GM18907 (cell line): ENCODE data around the gene PCSK5.

Source experiments
- ATAC-seq: cut with Tn5 transposase; IDR thresholded peaks from one replicate; pipeline ENCODE4 v1.9.1; 2021; ENCODE audit warnings: mild to moderate bottlenecking, moderate library complexity; ENCODE audit not compliant: unreplicated experiment

PCSK5 gene

DNA sequence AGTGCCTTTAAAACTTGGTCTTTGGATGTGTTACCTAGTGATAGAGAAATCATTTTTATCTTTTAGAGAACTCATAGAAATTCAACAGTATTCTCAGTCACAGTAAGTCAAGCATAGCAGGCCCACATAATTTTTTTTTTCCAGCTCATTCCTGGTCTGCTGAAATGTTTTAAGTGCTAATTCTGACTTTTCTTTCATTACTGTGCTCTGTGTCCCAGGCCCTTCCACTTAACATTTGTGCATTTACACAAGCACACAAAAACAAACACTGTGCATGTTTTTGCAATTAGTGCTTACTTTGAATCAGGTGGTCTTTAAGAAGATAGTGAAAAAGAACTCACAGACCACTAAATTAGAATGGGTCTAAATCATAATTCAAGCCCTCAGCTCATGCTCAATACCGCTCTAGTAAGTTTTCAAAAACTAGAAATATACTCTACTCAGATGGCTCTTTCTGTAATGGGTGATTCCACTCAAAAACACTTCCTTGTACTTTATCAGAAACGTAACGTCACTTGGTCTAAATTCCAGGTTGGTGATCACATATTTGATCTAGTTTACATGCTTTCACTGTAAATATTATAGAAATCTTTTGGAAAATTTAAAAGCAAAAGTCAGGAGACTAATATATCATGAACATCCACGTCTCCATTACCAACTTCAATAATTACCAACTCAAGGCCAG is 107.8 kb downstream of the PCSK5 start:
- ATAC-seq: no peak

DNA sequence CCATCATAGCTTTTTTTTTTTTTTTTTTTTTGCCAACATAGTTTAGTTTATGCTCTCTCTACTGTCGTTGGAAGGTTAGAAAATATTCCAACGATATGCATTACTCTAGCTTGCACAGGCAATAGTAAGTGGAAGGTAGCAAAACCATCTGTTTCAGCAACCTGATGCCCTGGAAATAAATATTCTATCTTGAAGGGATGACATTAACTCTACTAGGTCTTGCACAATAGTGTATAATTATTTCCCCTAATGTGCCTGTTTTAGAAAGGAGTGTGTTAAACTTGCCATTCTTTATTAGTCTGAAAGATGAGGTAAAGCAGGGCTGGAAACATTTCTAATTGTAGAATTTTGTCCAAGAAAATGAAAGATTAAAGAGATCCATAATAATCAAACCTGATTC is 111.0 kb downstream of the PCSK5 start:
- ATAC-seq: no peak

DNA sequence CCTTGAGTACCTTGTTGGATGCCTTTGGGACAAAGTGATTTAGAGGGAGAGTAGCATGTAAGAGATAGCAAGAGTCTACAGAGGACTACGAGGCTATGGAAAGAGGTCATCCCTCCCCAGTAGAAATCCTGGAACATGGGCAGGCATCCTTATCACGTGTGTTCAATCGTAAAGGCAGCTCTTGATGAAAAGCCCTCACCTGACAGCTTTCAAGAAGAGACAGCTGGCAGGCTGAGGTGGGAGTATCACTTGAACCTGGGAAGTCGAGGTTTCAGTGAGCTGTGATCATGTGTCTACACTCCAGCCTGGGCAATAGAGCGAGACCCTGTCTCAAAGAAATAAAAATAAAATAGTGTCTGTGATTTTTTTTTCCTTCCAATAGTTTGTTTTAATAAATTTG is 112.6 kb downstream of the PCSK5 start:
- ATAC-seq: no peak

DNA sequence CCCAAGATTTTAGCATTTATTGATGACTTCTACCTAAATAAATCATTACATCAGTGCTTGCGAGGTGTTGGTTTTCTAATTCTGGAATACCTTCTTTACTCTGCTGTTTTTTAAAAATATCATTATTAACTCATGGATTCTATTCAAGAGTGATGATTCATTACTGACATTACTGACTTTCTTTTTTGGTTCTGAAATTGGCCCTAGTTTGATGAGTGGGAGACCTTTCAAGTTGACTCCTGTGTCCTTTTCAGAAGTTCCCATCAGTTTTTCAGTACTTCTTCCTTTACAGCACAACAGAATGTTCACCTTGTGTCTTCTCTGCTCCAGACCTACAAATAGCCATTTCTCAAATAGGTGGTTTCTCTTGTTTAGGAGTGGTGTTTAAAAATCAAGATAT is 114.1 kb downstream of the PCSK5 start:
- ATAC-seq: no peak

DNA sequence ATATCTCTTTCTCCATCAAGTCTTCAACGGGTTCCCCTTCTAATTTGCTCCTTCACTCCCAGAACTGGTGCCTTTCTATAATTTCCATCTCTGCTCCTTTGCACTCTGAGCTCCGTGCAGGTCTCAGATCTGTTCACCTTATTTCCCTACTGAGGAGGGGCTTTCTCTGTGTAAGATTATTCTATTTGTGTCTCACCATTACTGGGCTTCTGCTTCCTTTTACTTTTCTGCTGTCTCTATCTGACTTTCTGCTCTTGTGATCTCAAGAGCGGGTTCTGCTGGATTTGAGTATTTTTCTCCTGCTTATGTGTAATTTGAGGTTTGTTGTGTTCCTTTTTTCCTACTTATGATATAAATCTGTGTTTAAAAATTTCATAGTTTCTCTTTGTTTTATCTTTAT is 117.5 kb downstream of the PCSK5 start:
- no peak for ATAC-seq

DNA sequence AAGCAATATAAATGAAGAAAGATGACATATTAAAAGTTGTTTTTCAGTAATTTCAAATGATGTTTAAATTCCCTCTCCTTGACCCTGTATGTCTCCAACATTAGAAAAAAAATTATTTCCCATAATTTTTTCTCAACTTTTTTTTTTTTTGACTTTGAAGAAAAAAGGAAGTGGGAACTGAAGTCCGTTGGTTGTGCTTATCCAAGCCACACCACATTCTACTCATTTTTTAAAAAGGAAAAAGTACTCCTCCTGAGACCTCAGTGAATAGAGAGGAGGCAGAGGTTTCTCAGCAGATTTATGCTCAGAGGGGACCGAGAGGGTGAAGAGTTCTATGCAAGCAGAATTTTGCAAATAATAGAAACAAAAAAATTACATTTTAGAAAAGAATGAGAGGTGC is 123.3 kb downstream of the PCSK5 start:
- ATAC-seq: no peak

DNA sequence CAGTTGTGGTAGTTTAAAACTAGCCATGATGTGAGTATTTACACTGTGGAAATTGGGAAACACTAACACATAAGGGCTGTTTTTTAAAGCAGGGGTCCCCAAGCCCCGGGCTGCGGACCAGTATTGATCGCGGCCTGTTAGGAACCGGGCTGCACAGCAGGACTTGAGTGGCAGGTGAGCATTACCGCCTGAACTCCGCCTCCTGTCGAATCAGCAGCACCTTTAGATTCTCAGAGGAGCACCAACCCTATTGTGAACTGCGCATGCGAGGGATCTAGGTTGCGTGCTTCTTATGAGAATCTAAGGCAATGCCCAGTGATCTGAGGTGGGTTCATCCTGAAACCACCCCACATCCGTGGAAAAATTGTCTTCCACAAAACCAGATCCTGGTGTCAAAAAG is 127.8 kb downstream of the PCSK5 start:
- no peak for ATAC-seq

DNA sequence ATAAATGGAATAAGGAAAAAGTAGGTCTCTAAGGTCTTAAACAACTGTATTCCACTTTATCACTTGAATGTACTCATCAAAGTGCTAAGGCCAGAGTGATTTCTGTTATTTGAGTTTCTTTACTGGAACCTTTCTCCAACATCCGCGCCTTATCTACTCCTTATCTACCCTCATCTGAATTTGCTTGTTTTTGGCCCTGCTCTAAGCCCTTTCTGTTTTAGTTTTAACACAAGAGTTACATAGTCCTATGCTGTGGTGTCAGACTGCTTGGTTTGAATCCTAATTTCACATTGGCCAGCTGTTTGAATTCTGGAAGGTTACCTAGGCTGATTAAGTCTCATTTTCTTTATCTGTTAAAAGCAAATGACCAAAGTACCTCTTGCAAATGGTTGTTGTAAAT is 128.3 kb downstream of the PCSK5 start:
- no peak for ATAC-seq

DNA sequence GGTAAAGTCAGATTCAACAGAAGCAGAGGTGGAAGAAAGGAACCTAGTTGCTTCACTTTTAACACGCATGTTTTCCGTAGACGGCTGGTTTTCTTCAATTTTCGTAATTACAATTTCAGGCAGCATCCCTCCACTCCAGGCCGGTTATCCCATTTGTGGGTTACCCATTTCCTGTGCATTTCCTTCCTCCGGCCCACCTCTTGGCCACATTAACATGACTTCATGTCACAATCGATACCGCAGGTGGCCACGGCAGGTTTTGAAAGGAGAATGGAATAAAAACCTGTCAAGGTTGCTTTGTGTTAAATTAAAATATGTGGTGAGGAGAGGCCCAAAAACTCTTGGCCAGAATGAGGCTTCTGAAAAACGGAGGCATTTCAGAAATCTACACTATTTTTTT is 130.2 kb downstream of the PCSK5 start:
- ATAC-seq: no peak

DNA sequence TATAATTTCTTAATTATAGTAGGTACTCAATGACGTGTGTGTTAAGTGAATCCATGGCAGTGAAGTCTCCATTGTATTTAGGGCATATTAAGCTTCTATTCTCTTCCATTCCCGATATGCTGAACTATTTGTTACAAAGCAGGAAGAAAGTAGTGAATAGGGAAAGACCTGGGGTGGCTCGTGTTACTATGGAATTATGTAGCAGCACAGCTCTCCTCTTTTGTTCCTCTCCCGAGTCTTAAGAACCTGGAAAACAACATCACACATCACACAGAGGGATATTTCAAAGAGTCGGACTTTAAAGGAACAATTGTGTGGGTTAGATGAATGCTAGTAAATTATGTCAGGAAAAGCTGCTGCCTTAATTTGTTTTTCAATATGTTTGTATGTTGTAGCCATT is 131.8 kb downstream of the PCSK5 start:
- ATAC-seq: no peak

DNA sequence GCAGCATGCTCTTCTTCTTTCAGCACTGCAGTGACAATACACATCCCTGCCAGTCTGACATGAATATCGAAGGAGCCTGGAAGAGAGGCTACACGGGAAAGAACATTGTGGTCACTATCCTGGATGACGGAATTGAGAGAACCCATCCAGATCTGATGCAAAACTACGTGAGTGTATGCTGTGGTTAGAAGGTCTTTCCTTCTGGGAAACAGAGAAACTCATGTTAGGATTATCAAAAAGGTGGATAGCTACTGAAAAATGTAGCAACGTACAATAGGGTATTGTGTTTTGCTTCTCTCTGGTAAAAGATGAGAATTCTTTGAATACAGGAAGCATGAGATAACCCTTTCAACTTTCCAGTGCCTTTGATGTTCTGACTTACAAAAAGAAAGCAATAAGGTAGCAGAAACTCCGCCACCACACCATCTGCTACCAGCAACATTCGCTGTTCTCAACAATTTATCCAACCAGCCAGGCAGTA is 133.3 kb downstream of the PCSK5 start:
- ATAC-seq: no peak

DNA sequence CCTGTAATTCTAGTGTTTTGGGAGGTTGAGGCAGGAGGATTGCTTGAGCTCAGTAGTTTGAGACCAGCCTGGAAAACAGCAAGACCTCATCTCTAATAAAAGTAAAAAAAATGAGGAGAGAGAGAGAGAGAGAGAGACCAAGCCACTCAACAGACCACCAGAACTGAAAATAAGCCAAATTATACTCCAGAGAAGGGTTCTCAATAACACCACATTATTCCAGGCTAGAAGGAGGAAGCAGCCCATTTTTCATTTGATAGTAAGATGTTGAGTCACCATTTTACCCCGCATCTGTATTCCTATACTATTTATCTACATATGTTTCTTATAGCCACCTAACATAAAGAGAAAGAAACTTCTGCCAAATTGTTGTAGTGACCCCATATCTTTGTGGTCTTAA is 134.8 kb downstream of the PCSK5 start:
- ATAC-seq: no peak

DNA sequence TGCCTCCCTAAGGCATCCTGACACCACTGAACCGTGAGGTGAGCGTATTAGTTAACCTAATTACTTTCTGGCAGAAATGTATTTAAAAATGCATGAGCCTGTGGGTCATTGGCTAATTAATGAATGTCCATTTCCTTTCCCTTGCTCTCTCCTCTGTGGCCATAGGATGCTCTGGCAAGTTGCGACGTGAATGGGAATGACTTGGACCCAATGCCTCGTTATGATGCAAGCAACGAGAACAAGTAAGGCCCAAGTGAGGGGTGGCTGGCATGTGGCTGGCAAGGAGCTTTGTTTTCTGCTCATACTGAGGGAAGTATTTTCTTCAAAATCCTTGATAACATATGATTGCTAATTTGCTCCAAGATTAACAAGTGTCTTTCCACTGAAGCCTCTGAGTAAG is 136.3 kb downstream of the PCSK5 start:
- ATAC-seq: no peak

DNA sequence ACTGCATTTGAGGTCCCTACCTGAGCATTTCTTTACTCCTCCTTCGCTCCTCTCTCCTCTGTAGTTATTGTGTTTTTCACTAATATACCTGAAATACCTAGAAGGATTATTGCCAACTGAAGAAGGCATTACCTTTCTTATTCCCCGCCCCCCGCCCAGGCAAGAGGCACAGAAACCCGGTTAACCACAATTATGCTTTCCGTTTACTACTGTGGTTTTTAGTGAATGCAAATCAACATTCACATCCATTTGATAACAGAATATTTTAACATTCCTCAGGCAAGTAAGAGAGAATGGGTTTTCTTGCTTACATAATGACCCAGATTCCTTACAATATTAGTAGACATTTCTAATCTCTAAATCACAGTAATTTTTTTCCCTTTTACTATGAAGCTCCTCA is 136.9 kb downstream of the PCSK5 start:
- ATAC-seq: no peak

DNA sequence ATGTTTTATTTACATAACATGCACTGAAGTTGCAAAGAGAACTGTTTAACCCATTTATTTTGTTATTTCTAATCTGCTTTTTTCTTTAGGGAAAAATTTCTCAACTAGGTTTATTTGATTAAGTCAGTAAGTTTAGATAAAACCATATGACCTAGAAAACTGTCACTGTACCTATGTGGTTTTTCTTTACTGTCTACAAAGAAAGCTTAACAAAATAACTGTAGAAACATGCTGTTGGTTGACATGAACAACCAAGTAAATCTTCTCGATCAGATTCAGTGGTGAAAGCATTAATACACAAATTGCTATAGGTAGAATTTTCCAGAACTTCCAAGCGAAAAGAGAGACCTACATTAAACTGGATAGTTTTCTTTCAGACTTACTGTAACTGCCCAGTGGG is 137.4 kb downstream of the PCSK5 start:
- ATAC-seq: no peak

DNA sequence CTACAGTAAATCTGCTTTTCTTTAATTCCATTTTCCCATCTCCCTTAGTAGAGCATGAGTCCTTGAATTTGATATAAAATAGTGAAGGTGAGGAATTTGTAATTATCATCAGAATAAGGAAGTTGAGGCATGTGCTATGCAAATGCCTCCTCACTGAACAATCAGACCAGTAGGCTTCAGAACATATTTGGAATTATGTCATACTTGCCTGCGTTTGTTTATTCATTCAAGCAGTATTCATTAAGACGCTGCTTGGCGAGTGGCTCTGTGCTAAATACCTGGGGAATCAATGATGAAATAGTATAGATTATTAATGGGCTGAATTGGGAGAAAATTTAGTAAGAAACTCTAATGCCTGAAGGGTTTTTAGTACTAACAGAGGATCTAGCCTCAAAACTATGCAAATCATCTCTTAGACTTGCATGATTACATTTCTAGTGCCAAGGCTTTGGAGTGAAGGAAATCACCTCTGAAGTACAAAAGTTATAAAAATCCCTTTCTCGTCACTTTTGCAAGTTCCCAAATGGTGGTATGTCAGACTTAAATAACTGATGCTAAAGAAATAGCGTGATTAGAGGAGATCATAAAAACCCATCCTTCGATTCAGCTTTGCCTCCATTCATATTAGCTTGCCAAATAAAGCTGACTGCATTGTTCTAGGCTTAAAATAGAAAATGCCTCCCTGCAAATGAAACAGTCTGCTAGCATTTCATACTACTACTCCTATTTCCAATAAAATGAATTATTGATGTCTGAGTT is 141.7 kb downstream of the PCSK5 start:
- no peak for ATAC-seq

DNA sequence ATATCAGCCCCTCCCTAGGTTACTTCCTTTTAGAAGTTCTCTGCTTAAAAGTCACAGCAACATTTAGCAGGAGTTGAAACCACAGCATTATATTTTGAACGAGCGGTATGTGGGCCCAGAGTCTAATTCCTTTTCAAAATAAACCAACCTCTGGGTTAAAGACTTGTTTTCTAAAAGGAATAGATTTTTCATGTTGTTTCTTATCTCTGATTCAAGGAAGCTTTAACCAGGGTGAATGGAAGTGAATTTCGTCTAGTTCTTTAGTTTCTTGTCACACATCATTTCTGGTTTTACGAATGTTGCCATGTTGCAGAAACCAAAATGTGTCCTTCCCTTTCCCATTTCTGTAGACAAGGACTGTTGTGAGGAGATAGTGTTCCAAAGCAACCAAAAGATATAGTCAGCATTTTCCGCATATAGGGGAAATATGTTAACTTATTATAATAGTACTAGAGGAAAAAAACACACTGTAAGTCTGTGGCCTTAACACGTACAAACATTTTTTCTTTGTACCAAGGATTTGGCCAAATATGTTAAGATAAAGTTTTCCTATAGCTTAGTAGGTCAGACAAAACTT is 142.4 kb downstream of the PCSK5 start:
- ATAC-seq: no peak

DNA sequence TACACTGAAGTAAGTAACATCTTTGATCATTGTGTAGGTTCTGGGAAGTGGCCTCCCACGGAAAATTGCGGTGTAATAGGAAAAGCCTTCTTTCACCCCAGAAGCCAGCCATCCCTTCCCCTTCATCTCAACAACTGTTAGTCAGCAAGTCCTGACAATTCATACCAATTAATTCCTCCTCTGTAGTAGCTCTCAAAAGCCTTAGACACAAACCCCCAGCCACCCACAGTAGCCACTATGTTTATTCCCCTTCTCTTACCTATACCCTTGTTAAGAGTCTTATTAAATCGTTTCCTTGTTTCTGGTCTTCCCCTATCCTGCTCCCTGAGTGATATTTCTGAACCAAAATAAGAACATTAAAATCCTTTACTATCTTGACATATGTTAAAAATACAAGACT is 143.6 kb downstream of the PCSK5 start:
- ATAC-seq: no peak

DNA sequence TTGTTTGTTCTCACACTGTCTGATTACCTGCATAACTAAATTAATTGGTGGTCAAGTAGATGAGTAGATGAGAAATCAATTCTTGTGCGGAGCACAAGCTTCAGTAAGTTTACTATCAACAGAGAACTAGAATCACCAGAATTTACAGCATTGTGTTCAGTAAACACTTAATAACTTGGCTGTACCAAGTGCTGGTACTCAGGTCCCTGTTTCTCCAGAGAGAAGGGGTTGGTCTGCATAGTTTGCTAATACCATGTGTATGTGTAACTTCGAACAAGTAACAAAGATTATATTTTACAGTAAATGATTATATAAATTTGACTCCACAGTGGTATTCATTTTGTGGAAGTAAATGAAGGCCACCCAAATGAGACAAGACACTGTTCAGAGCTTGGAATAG is 146.3 kb downstream of the PCSK5 start:
- ATAC-seq: no peak

DNA sequence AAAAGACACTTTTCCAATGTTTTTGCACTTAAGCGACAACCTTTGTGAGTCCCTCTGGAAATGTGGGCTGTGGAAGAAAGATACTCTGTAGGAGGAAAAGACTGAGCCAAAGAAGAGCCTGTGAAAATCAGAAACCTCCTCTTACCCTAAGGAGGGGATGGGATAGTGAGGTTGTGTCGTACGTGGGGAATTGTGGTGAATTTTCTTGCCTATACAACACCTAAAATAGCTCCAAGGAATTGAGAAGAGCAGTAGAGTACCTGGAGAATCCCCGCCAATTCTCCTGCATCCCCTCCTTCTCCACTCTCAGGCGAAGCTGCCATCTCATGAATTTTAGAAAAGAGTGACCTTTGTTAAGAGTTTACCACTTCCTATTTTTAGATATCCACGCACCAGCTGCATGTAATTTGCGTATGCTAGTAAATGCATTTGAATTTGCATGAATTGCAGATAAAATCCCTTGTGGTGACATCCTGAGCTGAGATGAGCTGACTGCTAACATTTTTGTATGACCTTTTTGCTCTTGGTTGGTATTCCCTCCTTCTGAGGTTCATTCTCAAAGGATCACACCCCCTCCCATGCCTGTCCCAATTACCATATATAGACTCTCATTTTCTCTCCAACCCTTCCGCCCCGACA is 147.2 kb downstream of the PCSK5 start:
- ATAC-seq: no peak

DNA sequence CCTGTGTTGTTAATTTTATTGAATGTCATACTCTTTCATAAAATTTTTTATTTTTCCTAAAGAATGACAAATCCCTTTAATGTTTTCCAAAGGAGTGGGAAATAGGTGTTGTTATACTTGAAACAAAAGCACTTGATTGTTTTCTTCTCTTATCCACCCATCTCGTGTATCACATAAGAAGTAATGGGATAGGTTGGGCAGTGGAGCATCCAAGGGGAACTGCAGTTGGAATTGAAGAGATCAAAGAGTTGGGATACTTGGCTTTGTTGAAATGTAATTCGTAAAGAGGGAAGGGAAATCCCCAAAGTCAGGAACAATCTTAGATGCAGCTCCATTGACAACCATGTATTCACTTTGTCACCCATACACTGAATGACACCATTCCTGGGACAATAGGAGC is 148.0 kb downstream of the PCSK5 start:
- no peak for ATAC-seq
